ENCODE measurements around the gene PIK3CA.

Gene PIK3CA

DNA sequence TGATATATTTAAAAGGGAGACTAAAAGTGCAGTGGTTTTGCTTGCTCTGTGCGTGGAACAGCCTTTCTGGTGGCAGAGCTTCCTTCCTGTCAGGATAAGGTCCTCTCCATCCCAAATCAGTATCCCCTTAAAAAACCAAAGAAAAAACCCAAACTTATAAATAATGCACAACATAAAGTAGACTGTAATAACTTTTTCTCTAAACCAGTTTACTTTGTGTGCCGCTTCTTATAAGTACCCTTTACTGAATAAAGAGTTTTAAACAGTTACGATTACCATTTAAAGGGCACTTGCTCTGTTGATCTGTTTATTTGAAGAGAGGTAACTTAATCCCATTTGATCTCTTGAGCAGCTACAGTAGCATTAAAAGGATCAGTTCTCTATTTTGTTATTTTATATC is 2.5 kb downstream of the PIK3CA start:
- H3K4me3 ChIP-seq (ENCODE audit: low read depth, low read length) = no peak overlapping the region
- ChIA-PET POLR2A (no interaction called here), CTCF (interaction anchor here (0.9 to 3.4 kb wide), 8 partner anchors 9 to 173 kb away, joined by 3 to 22 read pairs (median 4); no protein-coding TSS in a partner anchor)
- DNase-seq (ENCODE audit: low read depth, low spot score) = no peak
- TF ChIP-seq CTCF (IDR thresholded peaks at IDR 0.05; ENCODE audit: insufficient read depth, low read length, missing control alignments) = no peak

- no peak for DNase-seq (ENCODE audit: low read depth, low spot score)
- ChIA-PET POLR2A (no interaction called here), CTCF (interaction anchor here (0.6 to 3.4 kb wide), 5 partner anchors 47 to 170 kb away, joined by 3 to 22 read pairs (median 5); no protein-coding TSS in a partner anchor)
- no peak overlapping the region for H3K4me3 ChIP-seq (ENCODE audit: low read depth, low read length)
- TF ChIP-seq CTCF (IDR thresholded peaks at IDR 0.05; ENCODE audit: insufficient read depth, low read length, missing control alignments) = no peak
Observed at GRCh38 chr3:179151474-179151873, 3.3 kb downstream of the PIK3CA start.

GRCh38 chr3:179156170-179156569 is 8.0 kb downstream of the PIK3CA start:
- POLR2A ChIA-PET = no interaction called here
- TF ChIP-seq CTCF (IDR thresholded peaks at IDR 0.05; ENCODE audit: insufficient read depth, low read length, missing control alignments) = no peak
- H3K4me3 ChIP-seq (ENCODE audit: low read depth, low read length) = no peak overlapping the region
- CTCF ChIA-PET = interaction anchor here (1.3 kb wide), 1 partner anchor 19 kb away, joined by 3 read pairs; no protein-coding TSS in a partner anchor
- no peak for DNase-seq (ENCODE audit: low read depth, low spot score)

GRCh38 chr3:179156775-179157174 is 8.6 kb downstream of the PIK3CA start:
- no peak for DNase-seq (ENCODE audit: low read depth, low spot score)
- no peak overlapping the region for H3K4me3 ChIP-seq (ENCODE audit: low read depth, low read length)
- ChIA-PET POLR2A (no interaction called here), CTCF (interaction anchor here (1.3 to 1.4 kb wide), 2 partner anchors 18 to 161 kb away, joined by 3 read pairs; no protein-coding TSS in a partner anchor)
- TF ChIP-seq CTCF (IDR thresholded peaks at IDR 0.05; ENCODE audit: insufficient read depth, low read length, missing control alignments) = no peak

DNA sequence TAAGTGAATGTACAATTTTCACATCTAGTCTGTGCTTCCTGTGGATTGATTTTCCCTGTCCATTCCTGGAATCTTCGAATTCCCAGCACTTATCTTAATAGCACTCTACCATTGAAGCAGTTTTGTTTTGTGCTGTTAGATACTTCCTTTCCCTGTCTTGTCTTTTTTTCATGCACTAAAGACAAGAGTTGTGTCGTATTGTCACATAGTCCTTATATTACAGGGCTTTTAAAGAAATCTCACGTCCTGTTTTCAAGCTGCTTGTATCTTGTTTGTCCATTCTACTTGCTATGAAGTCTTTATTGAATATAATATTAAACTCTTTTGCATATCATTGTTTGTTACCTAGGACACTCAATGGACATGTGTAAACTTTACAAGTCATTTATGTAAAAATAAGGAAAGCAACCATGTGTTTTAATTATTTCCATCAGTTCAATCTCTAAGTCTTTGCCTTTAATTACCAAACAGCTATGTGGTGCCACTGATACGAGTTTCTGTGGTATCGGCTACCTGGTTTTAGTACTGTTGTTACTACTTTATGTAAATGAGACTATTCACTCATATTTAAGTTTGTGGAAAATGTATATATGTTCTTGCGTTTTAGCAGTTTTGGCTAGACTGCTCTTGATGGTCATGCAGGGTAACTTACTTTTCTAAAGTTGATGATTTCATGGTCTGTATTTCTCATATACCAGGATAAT is 10.3 kb downstream of the PIK3CA start:
- ChIA-PET POLR2A (no interaction called here), CTCF (interaction anchor here (0.7 to 1.5 kb wide), 7 partner anchors 10 to 164 kb away, joined by 3 to 7 read pairs (median 3); partner anchors contain the start of gene PIK3CA)
- TF ChIP-seq CTCF (IDR thresholded peaks at IDR 0.05; ENCODE audit: insufficient read depth, low read length, missing control alignments) = no peak
- no peak overlapping the region for H3K4me3 ChIP-seq (ENCODE audit: low read depth, low read length)
- DNase-seq (ENCODE audit: low read depth, low spot score) = no peak

DNA sequence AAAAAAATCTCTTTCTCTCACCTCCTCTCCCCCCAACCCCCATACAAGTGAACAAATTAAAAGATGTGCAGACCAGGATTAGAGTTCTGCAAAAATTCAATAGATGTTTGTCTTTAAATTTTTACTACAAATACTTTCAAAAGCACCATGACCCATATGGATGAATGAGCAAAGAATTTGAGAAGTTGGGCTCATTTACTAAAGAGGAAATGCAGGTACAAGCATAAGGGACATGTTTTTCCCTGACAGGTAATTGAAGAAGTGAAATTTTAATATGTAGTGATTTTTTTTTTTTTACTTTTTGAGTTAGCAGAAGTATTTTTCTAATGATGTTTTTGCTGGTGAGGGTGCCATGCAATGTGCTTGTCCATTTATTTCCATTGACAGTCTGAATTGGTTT is 15.3 kb downstream of the PIK3CA start:
- DNase-seq (ENCODE audit: low read depth, low spot score) = no peak
- no peak for TF ChIP-seq CTCF (IDR thresholded peaks at IDR 0.05; ENCODE audit: insufficient read depth, low read length, missing control alignments)
- CTCF ChIA-PET = interaction anchor here (0.8 to 1.0 kb wide), 2 partner anchors 48 to 58 kb away, joined by 3 read pairs; no protein-coding TSS in a partner anchor
- POLR2A ChIA-PET = no interaction called here
- H3K4me3 ChIP-seq (ENCODE audit: low read depth, low read length) = no peak overlapping the region
